Measurements from ENCODE around the gene MAN2B1.
"Not testable (repeated sequence)": the region's sequence is repeated elsewhere in the genome, so short reads cannot be mapped to it uniquely, and the experiment has no call there.

The MAN2B1 gene

GRCh38 chr19:12656899-12657571 is 9.5 kb downstream of the MAN2B1 start:
- no peak for DNase-seq

- no peak for DNase-seq
Measured at GRCh38 chr19:12655546-12655945, 11.0 kb downstream of the MAN2B1 start.

- DNase-seq = no peak
Measured at GRCh38 chr19:12652219-12652618, 14.3 kb downstream of the MAN2B1 start.

- DNase-seq = no peak
Measured at GRCh38 chr19:12649941-12650340, 16.6 kb downstream of the MAN2B1 start.

GRCh38 chr19:12648088-12648487 is 18.5 kb downstream of the MAN2B1 start:
- no peak for DNase-seq

DNA sequence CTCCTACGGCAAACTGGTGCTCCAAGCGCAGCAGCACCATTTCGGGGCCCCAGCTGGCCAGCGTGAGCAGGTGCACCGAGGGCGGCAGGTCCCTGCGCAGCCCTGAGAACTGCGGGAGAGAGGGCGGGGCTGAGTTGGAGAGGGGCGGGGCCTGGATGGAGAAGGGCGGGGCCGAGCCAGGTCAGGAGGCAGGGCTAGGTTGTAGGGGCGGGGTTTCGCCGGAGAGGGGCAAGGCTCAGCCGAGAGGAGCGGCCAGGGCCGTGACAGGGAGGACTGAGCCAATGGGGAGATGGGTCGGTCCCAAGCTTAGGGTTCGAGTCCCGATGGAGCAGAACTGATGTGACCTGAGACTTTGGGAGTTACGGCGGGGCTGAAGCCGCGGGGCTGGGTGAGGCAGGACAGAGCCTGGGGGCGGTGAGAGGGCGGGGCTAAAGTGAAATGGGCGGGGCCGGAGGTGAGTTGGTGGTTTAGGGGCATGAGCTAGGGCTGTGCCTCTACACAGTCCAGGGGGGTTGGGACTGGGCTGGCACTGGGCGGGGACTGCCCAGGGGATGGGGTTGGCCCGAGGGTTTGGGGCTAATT is 19.0 kb downstream of the MAN2B1 start:
- peak; percentile 38 for DNase-seq

- DNase-seq = no peak
Measured at GRCh38 chr19:12647047-12647446, 19.5 kb downstream of the MAN2B1 start.

DNA sequence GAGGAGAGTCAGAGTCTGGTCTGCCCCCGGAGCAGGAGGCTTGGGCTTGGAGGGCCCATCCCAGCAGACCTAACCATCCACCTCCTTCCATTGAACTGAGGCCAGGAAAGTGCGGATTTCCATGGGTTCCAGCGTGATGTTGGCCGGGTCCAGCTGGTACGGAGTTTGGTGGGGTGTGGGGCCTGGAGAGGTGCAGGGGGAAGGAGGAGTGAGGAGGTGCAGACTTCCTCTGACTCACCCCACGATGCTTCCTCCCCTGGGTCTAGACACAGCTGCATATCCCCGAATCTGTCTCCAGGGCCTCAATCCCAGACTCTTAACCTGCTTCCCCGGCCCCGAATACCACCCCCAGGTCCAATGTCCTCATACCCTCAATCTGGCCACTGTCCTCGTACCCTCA is 20.0 kb downstream of the MAN2B1 start:
- no peak for DNase-seq

GRCh38 chr19:12643716-12644115 is 22.8 kb downstream of the MAN2B1 start:
- DNase-seq = not testable (repeated sequence)

DNA sequence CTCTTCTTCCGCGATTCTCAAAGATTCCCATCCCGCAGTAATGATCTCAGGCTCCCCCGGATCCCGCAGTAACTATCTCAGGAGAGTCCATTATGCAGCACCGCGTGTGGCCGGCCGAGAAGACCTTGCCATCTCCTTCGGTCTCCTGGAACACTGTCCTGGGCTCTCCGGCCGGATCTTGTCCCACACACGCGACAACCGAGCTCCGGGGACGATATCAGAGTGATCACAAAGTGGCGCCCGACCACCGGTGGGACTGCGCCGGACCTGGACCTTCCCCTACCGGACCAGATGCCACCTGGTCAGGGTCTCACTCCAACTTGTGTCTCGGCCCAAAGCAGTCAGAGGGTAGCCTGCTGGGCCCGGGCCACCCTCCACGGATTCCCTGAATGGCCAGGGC is 24.0 kb downstream of the MAN2B1 start:
- no peak for DNase-seq

- DNase-seq = no peak
Measured at GRCh38 chr19:12641456-12641855, 25.1 kb downstream of the MAN2B1 start.

DNA sequence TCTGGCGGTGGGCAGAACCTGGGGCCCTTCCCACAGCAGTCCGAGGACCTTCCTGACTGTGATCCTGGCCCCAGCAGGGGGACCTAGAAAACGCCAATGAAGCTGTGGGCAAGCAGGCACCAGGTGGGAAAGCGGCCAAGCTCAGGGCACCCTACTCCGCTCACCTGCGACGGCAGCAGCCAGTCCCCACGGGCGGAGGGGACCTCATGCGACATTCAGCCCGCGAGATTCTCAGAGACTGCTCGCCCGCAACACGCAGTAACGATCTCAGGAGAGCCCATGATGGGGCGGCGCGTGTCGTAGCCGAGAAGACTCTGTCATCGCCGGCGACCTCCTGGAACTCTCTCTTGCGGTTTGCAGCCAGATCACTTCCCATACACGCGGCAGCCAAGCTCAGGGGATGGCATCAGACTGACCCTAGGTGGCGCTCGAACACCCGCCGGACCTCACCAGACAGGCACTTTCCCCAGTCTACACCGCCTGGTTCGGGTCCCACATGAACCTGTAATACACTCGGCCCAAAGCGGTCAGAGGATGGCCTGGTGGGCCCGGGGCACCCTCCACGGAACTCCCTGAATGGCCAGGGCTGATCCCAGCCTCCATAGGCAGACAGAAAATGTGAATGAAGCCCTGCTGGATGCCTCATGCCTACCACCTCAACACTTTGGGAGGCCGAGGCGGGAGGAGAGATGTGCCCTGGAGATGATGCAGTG is 26.5 kb downstream of the MAN2B1 start:
- peak; percentile 84 for DNase-seq

GRCh38 chr19:12638611-12639182 is 27.8 kb downstream of the MAN2B1 start:
- DNase-seq = no peak

DNA sequence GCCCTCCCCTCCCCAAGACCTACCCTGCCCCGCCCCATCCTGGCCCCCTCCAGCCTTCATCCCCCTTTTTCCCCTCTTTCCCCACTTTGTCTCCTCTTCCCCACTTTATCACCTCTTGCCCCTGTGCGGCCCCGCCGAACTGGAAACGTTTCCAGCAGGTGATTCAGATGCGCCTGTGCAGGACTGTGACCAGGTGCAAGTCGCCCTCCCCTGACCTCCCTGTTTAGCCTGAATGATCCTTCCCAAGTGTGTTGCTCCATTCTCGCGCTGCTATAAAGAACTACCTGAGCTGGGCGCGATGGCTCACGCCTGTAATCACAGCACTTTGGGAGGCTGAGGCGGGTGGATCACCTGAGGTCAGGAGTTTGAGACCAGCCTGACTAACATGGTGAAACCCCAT is 29.9 kb downstream of the MAN2B1 start:
- no peak for DNase-seq

GRCh38 chr19:12629215-12629614 is 37.3 kb downstream of the MAN2B1 start:
- DNase-seq = no peak

GRCh38 chr19:12628040-12629022 is 38.2 kb downstream of the MAN2B1 start:
- no peak for DNase-seq

- DNase-seq = no peak
Measured at GRCh38 chr19:12626958-12627357, 39.6 kb downstream of the MAN2B1 start.

GRCh38 chr19:12623361-12624031 is 43.0 kb downstream of the MAN2B1 start:
- DNase-seq = no peak

DNA sequence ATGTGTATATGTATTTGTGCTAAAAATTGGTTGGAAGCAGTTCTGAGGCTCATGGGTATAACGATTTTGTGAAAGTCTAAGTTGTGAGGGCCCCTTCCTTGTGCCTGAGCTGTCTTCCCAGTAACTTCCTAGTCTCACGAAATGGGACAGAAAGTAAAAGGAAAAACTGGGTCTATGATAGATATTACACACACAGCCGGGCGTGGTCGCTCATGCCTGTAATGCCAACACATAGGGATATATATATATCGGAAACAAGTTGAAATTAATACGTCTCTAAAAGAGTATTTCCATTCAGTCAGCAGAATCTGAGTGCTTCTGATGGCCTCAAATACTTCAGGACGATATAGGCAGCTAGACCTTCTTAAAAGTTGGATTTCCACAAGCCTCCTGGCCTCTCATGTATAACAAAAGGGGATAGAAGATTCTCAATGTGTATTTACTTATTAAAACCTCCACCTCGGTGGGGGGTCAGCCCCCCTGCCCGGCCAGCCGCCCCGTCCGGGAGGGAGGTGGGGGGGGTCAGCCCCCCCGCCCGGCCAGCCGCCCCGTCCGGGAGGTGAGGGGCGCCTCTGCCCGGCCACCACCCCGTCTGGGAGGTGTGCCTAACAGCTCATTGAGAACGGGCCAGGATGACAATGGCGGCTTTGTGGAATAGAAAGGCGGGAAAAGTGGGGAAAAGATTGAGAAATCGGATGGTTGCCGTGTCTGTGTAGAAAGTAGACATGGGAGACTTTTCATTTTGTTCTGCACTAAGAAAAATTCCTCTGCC is 45.1 kb downstream of the MAN2B1 start:
- not testable (repeated sequence) for DNase-seq

- DNase-seq = no peak
Measured at GRCh38 chr19:12617646-12618045, 48.9 kb downstream of the MAN2B1 start.

DNA sequence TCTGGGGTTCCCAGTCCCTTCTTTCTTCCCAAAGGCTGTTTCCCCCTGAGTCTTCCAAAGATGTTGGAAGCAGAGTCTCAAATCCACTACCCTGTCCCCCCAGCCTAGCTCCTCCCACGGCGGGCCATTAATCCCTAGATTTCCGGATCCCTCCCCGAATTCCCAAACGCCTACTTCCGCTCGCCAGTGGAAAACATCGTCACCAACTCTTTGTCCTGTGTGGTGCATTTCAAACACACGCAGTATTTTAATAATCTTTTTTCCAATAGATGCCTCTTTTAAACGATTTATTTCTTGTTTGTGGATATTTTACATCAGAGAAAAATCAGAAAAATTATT is 55.2 kb downstream of the MAN2B1 start:
- DNase-seq = no peak
